CD4-positive, alpha-beta T cell (primary cell): Measurements from ENCODE around the gene TTC23L. TPM values are rescaled to one million over a fixed set of nuclear protein-coding genes. Genes with fewer than 3 reads are reported as not detected.

Experiments
- ATAC-seq: fragments of 200-7000 bp; cut with Tn5 transposase; one replicate; pipeline ENCODE4 v1.10.0; 2022; ENCODE audit warnings: mild to moderate bottlenecking; ENCODE audit not compliant: poor library complexity
- CTCF ChIA-PET: fragments of 350-600 bp; sonication (Branson Sonifier 250); formaldehyde crosslinking; loops from one replicate; lab custom pipeline; 2021; ENCODE audit warnings: antibody characterized with exemption, inconsistent platforms; lab: Charles Lee
- POLR2A ChIA-PET: fragments of 350-600 bp; sonication (Branson Sonifier 250); formaldehyde crosslinking; loops from one replicate; lab custom pipeline; 2021; ENCODE audit warnings: antibody characterized with exemption, inconsistent platforms; lab: Charles Lee
- DNase-seq, 14 experiments: peaks; one replicate each; pipeline ENCODE4 v3.0.0-alpha.2; 2013 to 2020; ENCODE audit warnings: mixed read lengths in 2 of 14
- H3K27ac ChIP-seq, 2 donors: one replicate each; pipeline versions ENCODE4 v1.5.1 to v1.7.0; 2013; ENCODE audit warnings: low read length in 2 of 2, low read depth in 1 of 2, mild to moderate bottlenecking in 1 of 2
- H3K27me3 ChIP-seq, 2 experiments: 1 replicate in 1 of 2; 2 replicates in 1 of 2; pipeline versions ENCODE4 v1.6.1 to v1.7.0; 2013; ENCODE audit warnings: low read length in 2 of 2, control low read depth in 1 of 2, mild to moderate bottlenecking in 1 of 2, moderate library complexity in 1 of 2; ENCODE audit not compliant: insufficient read depth in 2 of 2, control insufficient read depth in 1 of 2
- H3K36me3 ChIP-seq: one replicate; pipeline ENCODE4 v1.6.1; 2013; ENCODE audit warnings: low read length, control low read depth; ENCODE audit not compliant: insufficient read depth
- H3K4me1 ChIP-seq: one replicate; pipeline ENCODE4 v1.6.1; 2013; ENCODE audit warnings: low read length, control low read depth; ENCODE audit not compliant: insufficient read depth
- H3K4me3 ChIP-seq: one replicate; pipeline ENCODE4 v1.5.1; 2013; ENCODE audit warnings: mild to moderate bottlenecking, low read length, moderate library complexity
- H3K9me3 ChIP-seq, 2 experiments: 1 replicate in 1 of 2; 2 replicates in 1 of 2; pipeline versions ENCODE4 v1.6.1 to v1.7.0; 2013; ENCODE audit warnings: low read length in 2 of 2, mild to moderate bottlenecking in 2 of 2, control low read depth in 1 of 2, moderate library complexity in 1 of 2; ENCODE audit not compliant: control insufficient read depth in 1 of 2, insufficient read depth in 1 of 2
- H3K27ac Mint-ChIP-seq: one replicate; pipeline ENCODE4 v1.8.0; 2020; ENCODE audit warnings: mixed read lengths
- H3K27me3 Mint-ChIP-seq: one replicate; pipeline ENCODE4 v1.8.0; 2021; ENCODE audit warnings: mixed read lengths
- H3K36me3 Mint-ChIP-seq: one replicate; pipeline ENCODE4 v1.8.0; 2021; ENCODE audit warnings: low read depth, mixed read lengths
- H3K4me1 Mint-ChIP-seq: one replicate; pipeline ENCODE4 v1.8.0; 2021; ENCODE audit warnings: low read depth, mixed read lengths
- H3K4me3 Mint-ChIP-seq: one replicate; pipeline ENCODE4 v1.8.0; 2020; ENCODE audit warnings: mild to moderate bottlenecking, mixed read lengths
- H3K9me3 Mint-ChIP-seq: one replicate; pipeline ENCODE4 v1.8.0; 2020; ENCODE audit warnings: mixed read lengths
- intact Hi-C, 2 experiments: fragments of 100-400 bp; cut with DNase I in 1 of 2; cut with micrococcal nuclease in 1 of 2; formaldehyde crosslinking; loops; one replicate each; pipeline versions ENCODE4 v1.15.1 to v1.9.0; 2023 to 2025; cut with DNase I, micrococcal nuclease
- polyA plus RNA-seq, 2 donors: library from polyadenylated mRNA; unstranded; fragments of 120-200 nt; gene quantifications; one replicate each; pipeline ENCODE4 v1.2.1, GENCODE V29; 2013
- total RNA-seq, 174 experiments: library from RNA in 2 of 174; stranded (reverse) in 2 of 174; gene quantifications; one replicate each; pipeline ENCODE4 v1.2.3 and lab custom pipeline; 2021 to 2026
- TF ChIP-seq, protein P1 (sequence below): fragments of 200-600 bp; IDR thresholded peaks from one replicate; pipeline ENCODE4 v1.8.0; 2022; ENCODE audit warnings: antibody characterized with exemption, mild to moderate bottlenecking

Gene TTC23L, protein sequence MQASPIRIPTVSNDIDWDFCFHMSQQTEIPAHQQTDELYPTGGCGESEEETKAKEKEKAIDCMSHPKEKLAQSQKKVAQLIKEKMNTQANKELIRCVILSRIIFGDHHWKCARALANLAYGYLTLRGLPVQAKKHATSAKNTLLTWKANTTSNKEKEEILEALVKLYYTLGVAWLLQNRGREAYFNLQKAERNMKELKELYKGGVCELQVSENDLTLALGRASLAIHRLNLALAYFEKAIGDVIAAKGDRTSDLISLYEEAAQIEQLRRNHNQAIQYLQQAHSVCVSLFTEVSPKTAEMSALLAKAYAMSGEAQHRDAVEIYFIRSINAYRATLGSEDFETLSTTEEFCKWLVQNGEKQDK
- total RNA-seq (under 1 TPM in 1 of 2 experiments, not detected in 1; 0.20 TPM), total RNA-seq (lab: John Stamatoyannopoulos, UW) (0 to 1.5 (median 0.29) reads per million in 172 experiments)
- polyA plus RNA-seq (2013, experiment 1 of 2): 0.06 TPM
- polyA plus RNA-seq (2013, experiment 2 of 2): 0.19 TPM

DNA sequence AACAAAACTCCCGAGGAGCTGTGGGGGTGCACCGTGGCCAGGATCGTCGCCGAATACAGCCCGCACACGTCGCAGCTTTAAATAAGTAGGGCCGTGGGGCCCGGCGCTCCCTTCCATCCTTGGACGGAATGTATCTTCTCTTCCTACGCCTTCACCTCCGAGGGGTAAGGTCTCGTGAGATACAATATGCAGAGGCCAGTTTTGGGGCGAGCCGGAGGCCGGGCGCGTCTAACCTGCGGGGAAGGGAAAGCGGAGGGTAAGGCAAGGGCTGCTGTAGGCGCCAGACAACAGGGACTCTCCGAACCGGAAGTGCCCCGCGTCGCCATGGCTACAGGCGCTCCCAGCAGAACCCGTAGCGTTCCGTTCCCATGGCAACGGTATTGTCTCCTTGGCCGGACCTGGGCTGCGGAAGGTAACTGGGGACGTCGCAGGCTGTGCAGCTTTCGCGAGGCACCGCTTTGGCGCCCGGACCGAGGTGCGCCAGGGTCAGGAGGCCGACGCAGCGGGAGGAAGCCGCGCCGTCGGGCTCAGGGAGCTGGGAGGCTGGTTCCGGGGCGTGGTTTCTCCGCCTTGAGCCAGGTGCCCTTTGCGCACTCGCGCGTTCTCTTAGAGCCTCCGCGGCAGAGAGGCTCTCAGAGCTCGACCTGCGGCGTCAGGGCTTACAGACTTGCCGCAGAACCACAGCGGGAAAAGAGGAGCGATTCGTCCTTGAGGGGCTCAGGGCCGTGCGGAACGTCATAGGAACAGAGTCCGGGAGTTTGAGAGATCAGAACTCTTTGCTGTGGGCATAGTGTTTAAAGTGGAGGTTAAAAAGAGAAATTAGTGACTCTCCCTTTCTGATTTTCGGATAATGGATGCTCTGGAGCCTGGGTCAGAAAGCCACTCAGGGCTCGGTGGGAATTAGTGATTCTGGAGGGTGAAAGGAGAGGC lies at the start of gene TTC23L:
Gene TTC23L (plus strand): TSS at position 380 of the 930 bp plus-strand sequence. CDS start 1,508 bp downstream, outside the sequence.
- peaks cover 16% of the 10 kb centered on the region for H3K4me1 ChIP-seq
- intact Hi-C loops: loop anchor here (1.0 to 10.0 kb wide), 7 partner anchors 76 to 1403 kb away; partner anchors contain the start of genes BRIX1 (in 2 of the 2), RAD1 (in 2 of the 2), DNAJC21 (in 1 of the 2) and LMBRD2 (in 1 of the 2)
- POLR2A ChIA-PET: interaction anchor here (0.6 to 2.7 kb wide), 4 partner anchors 8 to 90 kb away, joined by 3 to 29 read pairs (median 10); partner anchors contain the start of genes BRIX1, DNAJC21 and RAD1
- ATAC-seq (peak; percentile 89), DNase-seq (peak; percentile 84 to 98 (median 87))
- H3K27me3 ChIP-seq: no peaks in the 10 kb centered on the region
- peaks cover 17% of the 10 kb centered on the region for H3K4me1 Mint-ChIP-seq
- peak within 1 kb of the TSS; percentile 63 to 76 for H3K27ac ChIP-seq
- H3K27ac Mint-ChIP-seq: peak within 1 kb of the TSS; percentile 88
- H3K36me3 Mint-ChIP-seq: peaks cover 7% of the 10 kb centered on the region
- H3K4me3 ChIP-seq: peak within 1 kb of the TSS; percentile 78
- peaks cover 8% of the 10 kb centered on the region for H3K27me3 Mint-ChIP-seq
- CTCF ChIA-PET: interaction anchor here (1.0 to 1.2 kb wide), 2 partner anchors 11 to 77 kb away, joined by 3 to 4 read pairs; partner anchors contain the start of genes BRIX1 and RAD1
- H3K9me3 Mint-ChIP-seq: no peaks in the 10 kb centered on the region
- H3K36me3 ChIP-seq: no peaks in the 10 kb centered on the region
- TF ChIP-seq, protein P1, sequence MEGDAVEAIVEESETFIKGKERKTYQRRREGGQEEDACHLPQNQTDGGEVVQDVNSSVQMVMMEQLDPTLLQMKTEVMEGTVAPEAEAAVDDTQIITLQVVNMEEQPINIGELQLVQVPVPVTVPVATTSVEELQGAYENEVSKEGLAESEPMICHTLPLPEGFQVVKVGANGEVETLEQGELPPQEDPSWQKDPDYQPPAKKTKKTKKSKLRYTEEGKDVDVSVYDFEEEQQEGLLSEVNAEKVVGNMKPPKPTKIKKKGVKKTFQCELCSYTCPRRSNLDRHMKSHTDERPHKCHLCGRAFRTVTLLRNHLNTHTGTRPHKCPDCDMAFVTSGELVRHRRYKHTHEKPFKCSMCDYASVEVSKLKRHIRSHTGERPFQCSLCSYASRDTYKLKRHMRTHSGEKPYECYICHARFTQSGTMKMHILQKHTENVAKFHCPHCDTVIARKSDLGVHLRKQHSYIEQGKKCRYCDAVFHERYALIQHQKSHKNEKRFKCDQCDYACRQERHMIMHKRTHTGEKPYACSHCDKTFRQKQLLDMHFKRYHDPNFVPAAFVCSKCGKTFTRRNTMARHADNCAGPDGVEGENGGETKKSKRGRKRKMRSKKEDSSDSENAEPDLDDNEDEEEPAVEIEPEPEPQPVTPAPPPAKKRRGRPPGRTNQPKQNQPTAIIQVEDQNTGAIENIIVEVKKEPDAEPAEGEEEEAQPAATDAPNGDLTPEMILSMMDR: no peak
- no peaks in the 10 kb centered on the region for H3K9me3 ChIP-seq
- peak within 1 kb of the TSS; percentile 95 for H3K4me3 Mint-ChIP-seq

DNA sequence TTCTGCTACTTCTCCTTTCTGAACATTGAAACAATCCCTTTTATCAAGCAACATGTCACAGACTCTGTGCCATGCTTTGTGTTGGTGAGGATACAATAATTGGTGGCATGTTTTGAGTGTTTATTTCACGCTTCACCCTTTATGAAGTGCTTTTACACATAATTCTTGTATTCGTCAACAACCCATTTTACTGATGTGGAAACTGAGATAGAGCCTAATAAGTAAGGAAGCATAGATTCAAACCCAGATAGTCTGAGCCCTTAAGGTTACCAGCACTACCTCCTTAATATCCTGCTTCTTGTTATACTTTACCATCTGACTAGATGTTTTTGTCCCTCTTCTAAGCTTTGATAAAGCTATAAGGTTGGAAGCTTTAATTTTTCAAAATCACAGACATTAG lies 49.3 kb upstream of the TTC23L start:
- DNase-seq: no peak
- Histone ChIP-seq H3K9me3 (peaks cover 0 to 7% of the 10 kb centered on the region in 2 experiments), H3K4me3 (no peak overlapping the region), H3K27ac (no peak overlapping the region), H3K27me3 (no peaks in the 10 kb centered on the region), H3K36me3 (no peaks in the 10 kb centered on the region), H3K4me1 (no peaks in the 10 kb centered on the region)
- Mint-ChIP-seq H3K27ac (no peak overlapping the region), H3K27me3 (peaks cover 21% of the 10 kb centered on the region), H3K36me3 (no peaks in the 10 kb centered on the region), H3K9me3 (no peaks in the 10 kb centered on the region), H3K4me3 (no peak overlapping the region), H3K4me1 (no peaks in the 10 kb centered on the region)
- ChIA-PET CTCF (no interaction called here), POLR2A (no interaction called here)
- intact Hi-C loops: no loop called here
- TF ChIP-seq, protein P1: no peak
- ATAC-seq: no peak

DNA sequence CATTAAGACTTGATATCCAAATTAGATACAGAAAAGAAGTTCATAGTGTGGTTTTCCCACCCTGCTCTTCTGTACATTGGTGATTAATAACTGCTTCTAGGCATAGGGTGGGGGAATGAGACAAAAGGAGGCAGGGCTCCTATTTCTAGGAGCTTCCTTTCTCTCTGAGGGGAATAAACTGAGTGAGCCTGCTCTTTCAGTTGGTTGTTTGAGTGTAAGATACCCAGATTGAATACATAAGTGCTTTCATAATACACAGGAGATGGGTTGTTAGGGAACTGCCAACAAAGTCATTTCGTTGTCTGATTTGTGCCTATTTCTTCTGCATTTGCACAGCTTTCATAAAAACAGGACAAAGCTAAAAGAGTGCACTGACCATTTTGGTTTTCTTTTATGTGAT lies 48.9 kb upstream of the TTC23L start:
- no peak for DNase-seq
- Mint-ChIP-seq H3K4me3 (no peak overlapping the region), H3K9me3 (no peaks in the 10 kb centered on the region), H3K27me3 (peaks cover 21% of the 10 kb centered on the region), H3K4me1 (no peaks in the 10 kb centered on the region), H3K36me3 (no peaks in the 10 kb centered on the region), H3K27ac (no peak overlapping the region)
- ATAC-seq: no peak
- ChIA-PET CTCF (no interaction called here), POLR2A (no interaction called here)
- TF ChIP-seq, protein P1: no peak
- no peak overlapping the region for H3K27ac ChIP-seq
- no peaks in the 10 kb centered on the region for H3K4me1 ChIP-seq
- no peak overlapping the region for H3K4me3 ChIP-seq
- H3K9me3 ChIP-seq: peaks cover 0 to 7% of the 10 kb centered on the region in 2 experiments
- intact Hi-C loops: no loop called here
- H3K27me3 ChIP-seq: no peaks in the 10 kb centered on the region
- no peaks in the 10 kb centered on the region for H3K36me3 ChIP-seq
